HepG2 (cell line): ENCODE data around the gene USP32. TPM values are rescaled to one million over a fixed set of nuclear protein-coding genes. Genes with fewer than 3 reads are reported as not detected.

Source experiments
- AGO1 ChIP-seq: fragments of 200-400 bp; formaldehyde crosslinking; IDR thresholded peaks from 2 replicates; pipeline ENCODE4 v1.6.1; 2017; ENCODE audit warnings: mild to moderate bottlenecking, low read depth, low read length, moderate library complexity; ENCODE audit not compliant: poor library complexity, severe bottlenecking
- AKNA ChIP-seq: sonication (generic); formaldehyde crosslinking; IDR thresholded peaks from 2 replicates; pipeline ENCODE4 v1.4.0; 2020; ENCODE audit warnings: missing genetic modification reagents, borderline replicate concordance
- CCDC6 ChIP-seq: sonication (generic); formaldehyde crosslinking; IDR thresholded peaks from 2 replicates; pipeline ENCODE4 v1.8.1; 2022; ENCODE audit warnings: mild to moderate bottlenecking, missing genetic modification reagents, moderate library complexity
- DMAP1 ChIP-seq: IDR thresholded peaks from 2 replicates; pipeline ENCODE4 v1.6.1; 2016
- GFI1 ChIP-seq: sonication (generic); formaldehyde crosslinking; IDR thresholded peaks from 2 replicates; pipeline ENCODE4 v1.5.0; 2020; ENCODE audit warnings: missing genetic modification reagents, mild to moderate bottlenecking, borderline replicate concordance
- HINFP ChIP-seq: sonication (generic); formaldehyde crosslinking; IDR thresholded peaks from 2 replicates; pipeline ENCODE4 v1.4.0; 2020; ENCODE audit warnings: low read depth, mild to moderate bottlenecking, missing genetic modification reagents
- MTF2 ChIP-seq: sonication (generic); formaldehyde crosslinking; IDR thresholded peaks from 2 replicates; pipeline ENCODE4 v1.5.0; 2020; ENCODE audit warnings: missing genetic modification reagents, borderline replicate concordance
- PAX8 ChIP-seq: sonication (generic); formaldehyde crosslinking; IDR thresholded peaks from 2 replicates; pipeline ENCODE4 v1.8.0; 2022; ENCODE audit warnings: mild to moderate bottlenecking, missing genetic modification reagents, borderline replicate concordance
- PHB2 ChIP-seq: fragments of 450-650 bp; IDR thresholded peaks from 2 replicates; pipeline ENCODE4 v1.6.1; 2018; ENCODE audit not compliant: partially characterized antibody
- POGK ChIP-seq: sonication (generic); formaldehyde crosslinking; conservative IDR thresholded peaks from 2 replicates; pipeline ENCODE4 v1.8.0; 2022; ENCODE audit warnings: mild to moderate bottlenecking, moderate library complexity, missing genetic modification reagents
- RBM39 ChIP-seq: fragments of 200-400 bp; formaldehyde crosslinking; IDR thresholded peaks from one replicate; pipeline ENCODE4 v1.6.1; 2018; ENCODE audit warnings: antibody characterized with exemption, mild to moderate bottlenecking, low read depth, low read length; ENCODE audit not compliant: poor library complexity, severe bottlenecking
- SIX4 ChIP-seq: sonication (generic); formaldehyde crosslinking; IDR thresholded peaks from 2 replicates; pipeline ENCODE4 v1.4.0; 2020; ENCODE audit warnings: missing genetic modification reagents
- SNAI1 ChIP-seq: sonication (generic); formaldehyde crosslinking; IDR thresholded peaks from 2 replicates; pipeline ENCODE4 v1.5.0; 2020; ENCODE audit warnings: mild to moderate bottlenecking, missing genetic modification reagents, borderline replicate concordance
- STAT5B ChIP-seq: sonication (generic); formaldehyde crosslinking; IDR thresholded peaks from 2 replicates; pipeline ENCODE4 v1.4.0; 2020; ENCODE audit warnings: missing genetic modification reagents
- ZFP62 ChIP-seq: sonication (generic); formaldehyde crosslinking; IDR thresholded peaks from 2 replicates; pipeline ENCODE4 v1.4.0; 2020; ENCODE audit warnings: missing genetic modification reagents
- ZNF280B ChIP-seq: sonication (generic); formaldehyde crosslinking; IDR thresholded peaks from 2 replicates; pipeline ENCODE4 v1.5.0; 2020; ENCODE audit warnings: missing genetic modification reagents, mild to moderate bottlenecking, borderline replicate concordance
- ZNF292 ChIP-seq: sonication (generic); formaldehyde crosslinking; IDR thresholded peaks from 2 replicates; pipeline ENCODE4 v1.8.1; 2022; ENCODE audit warnings: mild to moderate bottlenecking, low read depth, missing genetic modification reagents, borderline replicate concordance
- ZNF737 ChIP-seq: sonication (generic); formaldehyde crosslinking; IDR thresholded peaks from 2 replicates; pipeline ENCODE4 v1.5.0; 2020; ENCODE audit warnings: missing genetic modification reagents, mild to moderate bottlenecking, borderline replicate concordance
- ZNF761 ChIP-seq: sonication (generic); formaldehyde crosslinking; conservative IDR thresholded peaks from 2 replicates; pipeline ENCODE4 v1.4.0; 2020; ENCODE audit warnings: mild to moderate bottlenecking, missing genetic modification reagents
- ZNF839 ChIP-seq: sonication (generic); formaldehyde crosslinking; IDR thresholded peaks from 2 replicates; pipeline ENCODE4 v1.4.0; 2020; ENCODE audit warnings: missing genetic modification reagents, mild to moderate bottlenecking, borderline replicate concordance
- polyA plus RNA-seq, 8 experiments: library from polyadenylated mRNA; depleted of rRNA in 3 of 8; stranded (reverse) in 7 of 8; unstranded in 1 of 8; fragments of >200 nt; fragmentation: Illumina TruSeq in 4 of 8; extraction: Trizol in 4 of 8; gene quantifications; 2 replicates each; pipeline versions ENCODE4 v1.2.1 to v1.2.3, GENCODE V29; 2011 to 2016; ENCODE audit warnings: low read depth in 4 of 8, missing spikeins in 1 of 8, mixed read lengths in 1 of 8; ENCODE audit not compliant: insufficient read depth in 1 of 8
- total RNA-seq, 5 experiments: library from RNA; depleted of rRNA; stranded (reverse); fragments of >200 nt; fragmentation: Illumina TruSeq; extraction: Trizol; gene quantifications; 2 replicates each; pipeline ENCODE4 v1.2.3, GENCODE V29; 2016; ENCODE audit warnings: low read depth in 1 of 5

The USP32 gene
- total and polyA plus RNA-seq, 2 of the 13 experiments (the other 11 are each of a cell fraction or from before 2014, with no cell fraction given): 24.9 to 39.9 TPM

- TF ChIP-seq AKNA (CRISPR knock-in tag): no peak
- no peak for TF ChIP-seq ZFP62 (CRISPR knock-in tag)
- no peak for TF ChIP-seq CCDC6 (CRISPR knock-in tag)
- TF ChIP-seq POGK (CRISPR knock-in tag): peak; percentile 28; the same call in 1 of the 2 replicates
- TF ChIP-seq MTF2 (CRISPR knock-in tag): no peak
- TF ChIP-seq PHB2: no peak
- TF ChIP-seq HINFP (CRISPR knock-in tag): no peak
- TF ChIP-seq DMAP1: no peak; the same call in 1 of the 2 replicates
- TF ChIP-seq ZNF737 (CRISPR knock-in tag): no peak
- no peak for TF ChIP-seq GFI1
- TF ChIP-seq PAX8: no peak
- TF ChIP-seq ZNF280B (CRISPR knock-in tag): no peak
- no peak for TF ChIP-seq ZNF839 (CRISPR knock-in tag)
- TF ChIP-seq STAT5B (CRISPR knock-in tag): no peak
- no peak for TF ChIP-seq SIX4 (CRISPR knock-in tag)
- no peak for TF ChIP-seq ZNF761
- TF ChIP-seq ZNF292 (CRISPR knock-in tag): no peak
- no peak for TF ChIP-seq SNAI1 (CRISPR knock-in tag)
- peak; percentile 32 for TF ChIP-seq RBM39
- no peak for TF ChIP-seq AGO1
Measured at GRCh38 chr17:60163108-60163784, 228.7 kb downstream of the USP32 start (continued).
